ENCODE data around the gene SIX3.
A peak's percentile ranks its signal among the peaks of the same experiment; 100 is the strongest.

Gene SIX3

DNA sequence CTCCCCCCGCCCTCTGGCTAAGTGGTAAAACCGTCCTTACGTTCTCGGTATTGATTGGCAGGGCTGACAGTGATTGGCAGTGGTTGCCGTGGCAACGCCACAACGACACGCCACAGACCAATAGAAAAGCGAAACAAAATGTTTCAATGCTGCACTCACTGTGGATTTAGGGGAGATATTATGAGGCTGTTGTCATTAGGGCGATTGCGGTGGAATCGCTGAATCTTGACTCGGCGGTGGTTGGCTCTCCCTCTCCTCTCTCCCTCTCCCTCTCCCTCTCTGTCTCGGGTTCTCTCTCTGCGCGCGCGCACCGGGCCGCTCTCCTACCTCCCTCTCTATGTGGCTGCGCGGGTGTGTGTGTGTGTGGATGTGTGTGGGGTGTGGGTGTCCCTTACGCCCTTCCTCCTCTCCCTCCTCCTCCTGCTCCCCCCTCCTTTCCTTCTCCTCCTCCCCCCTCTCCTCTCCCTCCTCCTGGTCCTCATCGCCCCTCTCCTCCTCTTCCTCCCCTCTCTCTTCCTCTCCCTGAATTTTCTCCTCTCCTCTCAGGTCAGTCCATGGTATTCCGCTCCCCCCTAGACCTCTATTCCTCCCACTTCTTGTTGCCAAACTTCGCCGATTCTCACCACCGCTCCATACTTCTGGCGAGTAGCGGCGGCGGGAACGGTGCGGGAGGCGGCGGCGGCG lies at the start of gene SIX3:
TSS of gene SIX3 (plus strand) at position 152 of the 684 bp plus-strand sequence. CDS start at position 555, 403 bp downstream.
- DNase-seq = peak in 1 of 2 experiments; percentile 17

DNA sequence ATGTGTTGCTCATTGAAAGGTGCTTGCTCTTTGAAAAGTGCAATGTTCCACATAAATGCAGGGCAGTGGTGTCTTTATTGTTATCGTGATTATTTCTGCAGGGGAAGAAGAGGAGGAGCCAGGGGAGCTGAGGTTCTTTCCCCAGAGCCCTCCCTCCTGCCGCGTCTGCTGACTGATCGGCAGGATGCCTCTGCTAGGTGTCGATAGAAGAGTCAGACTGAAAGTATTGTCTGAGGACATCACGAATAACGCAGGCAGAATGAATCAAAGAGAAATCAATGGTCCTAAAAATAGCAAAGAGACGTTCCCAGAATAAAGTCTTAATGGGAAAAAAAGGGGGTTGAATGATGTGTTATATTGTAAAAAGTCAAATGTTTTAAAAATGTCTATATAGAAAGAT lies 47.4 kb upstream of the SIX3 start:
- no peak for DNase-seq

DNA sequence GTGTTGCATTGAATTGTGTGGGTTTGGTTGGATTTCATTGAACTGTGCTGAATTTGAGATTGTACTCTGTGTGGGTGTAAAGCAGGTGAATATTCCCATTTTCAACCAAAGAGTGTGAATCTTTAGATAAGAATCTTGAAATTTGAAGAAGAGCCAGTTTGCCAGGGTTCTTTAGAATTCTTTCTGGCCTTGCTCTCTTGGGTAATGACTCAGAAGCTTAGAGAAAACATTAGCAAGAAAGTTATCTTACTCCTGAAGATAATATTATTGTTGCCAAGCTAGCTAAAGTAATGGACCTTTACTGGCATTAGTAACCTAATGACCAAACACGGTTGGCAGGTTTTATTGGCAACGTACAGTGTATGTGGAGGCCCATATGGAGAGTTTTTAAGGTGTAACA lies 46.4 kb upstream of the SIX3 start:
- DNase-seq = no peak

DNA sequence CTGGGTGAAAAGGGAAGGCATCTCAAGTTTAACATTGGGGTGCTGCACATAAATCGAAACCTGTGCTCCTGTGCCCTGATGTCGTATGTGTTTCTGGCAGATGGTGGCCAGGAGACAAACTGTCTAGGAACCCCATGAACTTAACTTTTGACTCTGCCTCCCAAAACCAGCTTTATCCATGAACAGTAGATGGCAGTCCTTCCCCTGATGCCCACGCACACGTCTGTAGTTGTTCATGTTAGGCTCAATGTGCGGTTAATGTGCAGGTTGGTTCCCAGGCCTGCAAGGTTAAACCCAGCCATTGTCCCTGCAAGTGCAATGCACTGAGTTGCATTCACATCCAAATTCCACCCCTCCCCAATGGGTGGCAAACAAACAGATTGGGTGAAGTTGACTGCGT lies 44.1 kb upstream of the SIX3 start:
- DNase-seq = peak in 1 of 2 experiments; percentile 36

DNA sequence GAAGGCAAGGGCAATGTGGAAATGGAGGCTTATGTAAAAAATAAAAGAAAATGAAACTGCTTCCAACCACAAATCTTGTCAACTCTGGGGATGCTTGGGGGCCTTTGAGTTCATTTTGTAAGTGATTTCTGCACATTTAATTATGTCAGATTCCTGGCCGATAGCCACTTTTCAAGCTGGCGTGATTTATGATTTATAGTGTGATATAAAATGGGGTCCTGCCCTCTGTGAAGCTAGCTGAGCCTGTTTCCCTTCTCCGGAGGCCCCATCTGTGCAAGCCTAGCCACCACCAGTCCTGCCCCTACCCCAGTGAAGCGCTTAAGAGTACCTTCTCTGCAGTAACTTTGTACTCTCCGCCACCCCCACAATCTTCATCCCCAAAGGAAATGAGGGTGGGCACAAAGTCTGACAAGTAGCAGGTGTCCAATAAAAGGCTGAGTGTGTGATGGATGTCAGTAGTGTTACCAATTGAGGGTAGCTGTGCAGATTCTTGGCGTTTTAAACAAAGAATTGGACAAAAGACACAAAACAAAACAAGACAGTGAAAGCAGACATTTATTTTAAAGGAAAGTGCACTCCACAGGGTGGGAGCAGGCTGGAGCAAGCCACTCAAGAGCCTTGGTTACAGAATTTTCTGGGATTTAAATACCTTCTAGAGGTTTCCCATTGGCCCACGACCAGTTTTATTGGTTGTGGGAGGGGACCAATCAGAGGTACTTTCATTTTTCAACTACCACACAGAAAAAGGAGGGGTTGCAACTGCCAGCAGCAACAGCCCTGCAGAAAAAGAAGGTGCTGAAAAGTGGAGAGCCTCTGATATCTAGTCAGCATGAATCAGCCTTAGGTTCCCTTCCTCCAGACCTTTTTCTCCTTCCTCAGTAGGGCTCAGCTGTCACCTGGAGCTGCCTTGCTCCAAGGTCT lies 39.0 kb upstream of the SIX3 start:
- DNase-seq = peak; percentile 16 to 47

DNA sequence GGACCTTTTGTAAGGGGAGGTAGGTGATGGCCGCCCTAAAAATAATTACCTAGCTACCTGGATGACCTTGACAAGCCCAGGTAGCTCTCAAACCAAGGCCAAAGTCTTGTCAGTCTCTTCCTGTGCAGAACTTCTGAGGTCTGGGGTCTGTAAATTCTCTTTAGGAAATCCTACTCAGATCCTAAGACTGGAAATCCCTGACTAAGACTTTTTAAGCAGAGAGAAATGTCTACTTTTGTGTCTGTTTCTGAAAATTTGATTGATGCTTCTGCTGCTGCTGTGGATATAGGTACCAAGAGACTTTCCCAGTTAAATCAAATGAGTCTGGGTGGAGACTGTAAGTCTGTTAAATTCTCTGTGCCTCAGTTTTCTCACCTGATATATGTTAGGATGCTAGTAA lies 36.9 kb upstream of the SIX3 start:
- DNase-seq = no peak

DNA sequence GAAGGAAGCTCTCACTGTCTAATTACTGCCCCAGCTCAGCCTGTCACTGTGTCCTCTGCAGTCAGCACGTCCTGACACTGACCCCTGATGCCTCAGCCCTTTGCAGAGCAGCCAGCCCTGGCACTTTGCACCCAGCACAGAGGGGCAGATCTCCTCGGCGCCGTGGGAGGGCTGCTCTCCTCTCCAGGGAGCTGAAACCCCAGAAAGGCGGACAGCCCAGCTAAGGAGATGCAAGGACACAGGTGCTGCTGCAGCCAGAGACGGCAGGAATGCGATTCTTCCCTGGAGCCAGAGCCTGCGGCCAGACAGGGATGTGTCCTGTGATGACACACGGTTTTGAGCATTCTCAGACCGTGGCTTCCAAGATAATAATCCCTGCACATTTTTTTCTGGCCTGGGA lies 34.5 kb upstream of the SIX3 start:
- no peak for DNase-seq

DNA sequence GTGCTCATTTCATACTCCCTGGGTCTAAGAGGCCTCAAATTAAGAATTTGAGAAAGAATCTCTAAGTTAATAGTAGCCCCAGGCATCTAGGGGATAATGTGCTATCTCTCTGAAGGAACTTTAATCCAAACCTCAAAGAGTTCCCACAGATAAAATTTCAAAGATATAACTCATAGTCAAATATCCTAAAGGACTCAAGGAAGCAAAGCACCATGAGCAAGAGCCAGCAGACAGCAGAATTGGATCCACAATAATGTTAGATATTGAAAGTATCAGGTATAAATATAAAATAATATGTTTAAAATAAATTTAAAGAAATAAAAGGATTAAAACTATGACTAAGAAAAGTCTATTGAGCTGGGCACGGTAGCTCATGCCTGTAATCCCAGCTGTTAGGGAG lies 31.7 kb upstream of the SIX3 start:
- DNase-seq = no peak

DNA sequence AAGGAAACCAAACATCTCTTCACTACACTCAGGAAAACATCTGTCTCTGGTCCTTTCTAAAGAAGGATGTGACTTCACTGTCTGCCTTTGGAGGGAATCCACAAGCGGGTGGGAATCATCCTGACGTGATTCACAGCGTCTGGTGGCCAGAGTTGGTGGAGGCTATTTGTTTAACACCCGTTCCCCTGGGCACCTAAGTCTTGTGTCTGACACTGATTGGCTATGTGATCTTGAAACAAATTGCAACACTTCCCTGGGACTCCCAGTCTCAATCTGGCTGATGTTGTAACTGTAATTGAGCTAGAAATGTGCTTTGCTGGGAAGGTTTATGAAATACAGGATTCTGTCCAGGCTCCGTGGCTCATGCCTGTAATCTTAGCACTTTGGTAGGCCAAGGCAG lies 28.8 kb upstream of the SIX3 start:
- DNase-seq = no peak

DNA sequence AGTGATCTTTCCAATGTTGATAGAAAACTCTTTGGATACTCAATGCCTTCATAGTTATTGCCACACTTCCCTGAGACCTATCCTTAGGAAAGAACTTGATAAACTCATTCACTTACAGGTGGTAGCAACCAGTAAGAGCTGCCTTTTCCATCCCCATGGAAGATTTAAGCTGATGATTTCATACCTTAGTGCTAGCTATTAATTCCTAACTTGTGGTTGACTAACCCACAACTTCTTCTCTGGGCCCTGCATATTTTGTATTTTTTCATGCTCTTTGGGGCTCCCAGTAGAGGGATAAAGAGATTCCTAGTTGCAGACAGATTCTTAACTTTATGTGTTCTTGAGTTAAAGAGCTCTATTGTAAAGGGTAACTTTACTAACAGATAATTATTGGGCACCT lies 25.2 kb upstream of the SIX3 start:
- no peak for DNase-seq

DNA sequence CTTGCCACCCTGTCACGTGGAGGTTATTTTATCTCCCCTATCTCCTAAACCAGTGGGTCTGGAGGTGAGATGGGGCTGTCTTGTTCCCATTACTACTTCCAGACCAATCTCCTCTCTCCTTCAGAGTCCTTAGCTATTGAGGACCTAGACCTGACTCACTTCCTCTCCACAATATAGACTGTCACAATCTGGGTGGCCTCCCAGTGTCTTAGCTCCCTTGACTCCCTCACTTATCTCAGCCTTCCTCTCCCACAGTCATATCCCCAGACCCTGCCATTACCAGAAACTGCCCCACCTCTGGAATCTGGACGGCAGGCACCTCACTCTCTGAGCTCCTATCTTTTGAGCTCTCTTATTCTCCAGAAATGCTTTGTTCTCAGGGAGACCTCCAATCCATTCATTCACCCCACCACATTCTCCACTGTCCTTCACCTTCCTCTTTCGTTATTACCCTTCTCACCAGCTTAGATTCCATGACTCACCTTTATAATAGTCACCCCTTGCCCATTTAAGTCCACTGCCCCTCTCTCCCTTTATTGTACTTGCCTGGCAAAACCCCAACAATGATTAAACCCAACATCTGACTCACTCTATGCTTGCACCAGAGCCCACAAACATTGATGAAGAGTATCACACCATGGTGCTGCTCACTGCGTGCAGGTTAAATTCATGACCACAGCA lies 23.3 kb upstream of the SIX3 start:
- no peak for DNase-seq

DNA sequence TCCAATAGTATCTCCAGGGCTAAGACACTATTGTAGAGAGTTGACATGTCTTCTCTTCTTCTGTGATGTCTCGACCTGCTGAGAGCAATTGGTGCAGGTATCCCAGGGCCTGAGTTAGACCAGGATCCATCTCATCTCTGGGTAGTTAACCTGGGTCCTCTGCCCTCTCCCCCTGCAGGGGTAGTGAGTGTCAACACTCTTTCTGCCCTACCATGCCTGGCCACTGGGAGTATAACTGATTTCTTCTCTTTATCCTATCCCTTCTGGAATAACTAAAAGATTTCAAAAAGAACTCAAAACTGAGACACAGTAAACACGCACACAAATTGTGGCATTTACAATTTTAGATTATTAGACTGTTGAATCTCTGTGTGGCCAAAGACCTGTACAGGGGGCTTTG lies 20.8 kb upstream of the SIX3 start:
- DNase-seq = no peak

DNA sequence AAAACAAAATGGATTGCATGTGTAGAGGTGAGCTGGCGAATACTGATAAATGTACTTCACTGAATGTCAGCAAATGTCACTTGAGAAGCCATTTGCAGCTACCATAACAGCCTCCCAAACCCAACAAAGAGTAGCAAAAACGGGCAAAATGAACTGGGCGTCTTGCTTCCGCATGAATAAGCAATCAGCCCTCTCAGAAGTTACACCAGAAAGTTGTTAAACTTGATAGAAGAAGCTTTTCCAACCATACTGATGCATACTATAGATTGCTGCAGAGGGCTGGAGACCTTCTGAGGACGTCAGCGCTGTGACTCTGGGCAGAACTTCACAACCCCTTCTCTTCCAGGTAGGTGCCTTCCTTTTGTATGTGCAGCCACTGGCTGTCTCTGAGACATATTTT lies 18.7 kb upstream of the SIX3 start:
- DNase-seq = no peak

DNA sequence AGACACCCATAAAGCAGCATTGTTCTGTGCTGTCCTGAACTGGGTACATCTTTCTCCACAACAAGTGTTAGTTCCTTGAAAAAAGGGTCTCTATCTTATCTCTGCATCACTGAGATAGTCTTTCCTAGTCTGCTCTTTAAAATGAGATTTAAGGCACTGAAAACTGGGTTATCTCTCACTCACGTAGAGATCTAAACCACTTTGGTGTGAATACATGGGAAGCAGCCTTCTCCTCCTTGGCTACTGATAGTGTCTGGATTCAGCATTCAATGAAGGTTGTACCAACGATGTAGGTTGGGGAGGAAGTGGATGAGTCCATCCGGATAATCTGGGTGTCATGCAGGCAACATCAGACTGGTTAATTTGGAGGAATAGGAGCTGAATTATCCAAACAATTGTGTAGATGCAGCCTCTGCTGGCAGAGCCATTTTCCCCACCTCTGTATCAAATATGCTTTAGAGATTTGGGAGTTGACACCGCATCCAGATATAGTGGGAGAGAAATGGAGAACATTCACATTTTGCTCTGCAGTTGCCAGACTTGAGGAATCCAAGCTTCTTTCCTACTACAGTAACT lies 15.9 kb upstream of the SIX3 start:
- DNase-seq = no peak

DNA sequence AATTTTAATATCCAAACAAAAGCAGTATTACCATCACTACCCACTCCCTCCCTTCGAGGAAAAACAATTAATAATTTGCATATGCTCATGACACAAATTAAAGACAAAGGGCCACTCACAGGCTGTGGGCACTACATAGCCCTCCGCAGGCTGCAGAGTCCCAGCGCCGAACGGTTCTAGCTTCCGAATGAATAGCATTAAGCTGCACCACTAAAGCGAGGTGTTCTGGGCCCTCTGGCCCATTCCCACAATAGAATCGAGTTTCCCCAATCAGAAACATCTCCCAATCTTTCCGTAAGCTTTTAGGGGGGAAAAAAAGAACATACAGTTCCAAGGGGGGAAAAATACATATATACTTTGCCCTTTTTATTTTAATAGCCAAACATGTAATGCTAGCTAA lies 14.5 kb upstream of the SIX3 start:
- no peak for DNase-seq

DNA sequence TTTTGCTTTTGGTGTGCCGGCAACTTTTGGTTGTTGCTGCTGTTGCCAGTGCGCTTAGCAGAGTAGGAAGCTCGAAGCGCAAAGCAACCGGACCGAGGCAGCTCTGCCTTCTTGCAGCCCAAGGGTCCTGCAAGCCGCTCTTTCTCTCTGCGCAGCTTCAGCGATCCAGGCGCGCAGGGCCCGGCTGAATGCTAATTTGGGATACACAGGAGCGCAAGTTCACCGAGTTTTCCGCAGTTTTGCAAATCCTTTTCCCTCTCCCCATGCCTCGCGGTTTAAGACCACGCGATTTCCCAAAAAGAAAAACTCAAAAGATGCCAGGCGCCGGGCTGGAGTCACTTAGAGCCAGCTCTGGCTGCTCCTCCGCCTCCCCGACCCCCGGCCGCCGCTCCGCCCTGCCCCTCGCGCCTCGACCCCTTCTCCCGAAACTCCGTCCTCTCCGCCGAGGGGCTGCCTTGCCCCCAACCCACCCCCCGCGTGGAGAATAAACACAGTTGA lies 13.5 kb upstream of the SIX3 start:
- no peak for DNase-seq

DNA sequence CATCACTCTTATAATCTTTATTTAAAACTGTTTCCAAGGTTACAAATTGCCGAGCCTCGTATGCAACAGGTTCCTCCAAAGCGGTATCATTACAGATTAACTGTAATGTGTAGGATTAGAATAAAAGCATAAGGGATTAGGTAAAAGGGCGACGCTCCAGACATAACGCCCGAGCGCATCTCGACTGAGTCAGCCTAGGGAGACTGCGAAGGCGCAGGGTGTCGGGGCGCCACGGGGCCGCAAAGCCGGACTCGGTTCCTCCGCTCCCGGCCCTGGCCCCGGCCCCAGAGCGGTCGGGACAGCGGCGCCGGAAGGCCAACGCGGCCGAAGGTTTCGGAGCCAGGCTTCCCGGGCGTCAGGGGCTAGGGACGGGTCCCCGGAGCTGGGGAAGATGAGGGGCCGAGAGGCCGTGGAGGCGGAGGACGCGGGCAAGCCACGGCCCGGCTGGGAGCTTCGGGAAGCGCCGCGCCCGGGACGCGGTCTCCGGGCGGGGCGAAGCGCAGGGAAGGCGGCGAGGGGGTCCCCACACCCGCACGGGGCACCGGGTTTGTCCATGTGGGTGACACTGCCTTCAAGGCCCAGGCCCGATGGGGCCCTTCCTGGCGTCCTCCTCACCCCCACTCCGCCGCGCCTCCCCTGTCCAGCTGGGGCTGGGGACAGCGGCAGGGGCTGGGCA lies 12.9 kb upstream of the SIX3 start:
- DNase-seq = no peak

DNA sequence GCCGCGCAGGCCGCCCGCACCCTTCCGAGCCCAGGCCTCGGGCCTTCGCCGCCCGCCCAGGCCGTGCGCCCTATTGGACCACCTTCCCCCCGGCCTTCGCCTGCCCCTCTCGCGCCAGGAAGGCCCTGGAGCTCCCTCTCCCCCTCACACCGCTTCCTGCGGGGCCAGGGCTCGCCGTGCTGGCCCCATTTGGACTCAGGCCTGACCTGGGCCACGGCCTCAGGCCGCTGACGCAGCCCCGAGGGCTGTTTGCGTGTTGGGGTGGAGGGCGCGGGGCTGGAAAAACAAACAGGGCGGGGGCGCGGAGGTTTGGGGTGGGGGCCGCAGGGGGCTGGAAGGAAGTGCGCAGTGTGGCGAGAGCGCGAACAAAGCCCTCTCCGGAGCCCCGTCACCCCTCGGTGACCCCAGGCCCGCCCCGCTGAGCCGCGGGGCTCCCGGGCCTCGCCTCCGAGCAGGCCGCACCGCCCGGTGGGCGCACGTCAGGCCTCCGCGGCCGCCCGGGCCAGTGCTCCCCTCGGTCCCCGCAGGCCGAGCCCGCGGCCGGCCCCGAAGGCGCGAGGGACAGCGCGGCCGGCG lies 12.3 kb upstream of the SIX3 start:
- DNase-seq = no peak

DNA sequence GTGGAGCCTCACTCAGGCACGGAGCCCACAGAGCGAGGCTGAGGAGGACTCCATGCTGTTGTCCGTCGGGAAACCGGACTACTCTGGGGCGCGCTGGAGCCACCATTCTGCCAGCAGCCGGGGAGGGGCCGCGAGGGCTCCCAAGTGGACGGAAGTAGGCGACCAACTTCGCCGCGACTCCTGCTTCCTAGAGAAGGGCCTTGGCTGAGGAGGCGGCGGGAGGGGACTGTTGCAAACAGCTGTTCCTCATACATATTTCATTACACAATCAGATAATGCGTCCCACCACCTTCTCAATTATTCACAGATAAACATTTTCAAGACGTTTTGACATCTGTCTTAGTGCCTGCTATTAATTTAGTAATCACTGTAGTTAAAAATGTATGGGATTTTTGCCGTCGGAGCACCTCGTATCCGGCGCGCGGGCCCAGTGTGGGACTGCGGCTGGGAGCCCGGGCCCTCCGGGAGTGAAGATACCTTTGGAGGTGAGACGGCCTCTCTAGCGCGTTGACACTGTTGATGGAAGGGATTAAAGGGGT lies 11.7 kb upstream of the SIX3 start:
- no peak for DNase-seq

DNA sequence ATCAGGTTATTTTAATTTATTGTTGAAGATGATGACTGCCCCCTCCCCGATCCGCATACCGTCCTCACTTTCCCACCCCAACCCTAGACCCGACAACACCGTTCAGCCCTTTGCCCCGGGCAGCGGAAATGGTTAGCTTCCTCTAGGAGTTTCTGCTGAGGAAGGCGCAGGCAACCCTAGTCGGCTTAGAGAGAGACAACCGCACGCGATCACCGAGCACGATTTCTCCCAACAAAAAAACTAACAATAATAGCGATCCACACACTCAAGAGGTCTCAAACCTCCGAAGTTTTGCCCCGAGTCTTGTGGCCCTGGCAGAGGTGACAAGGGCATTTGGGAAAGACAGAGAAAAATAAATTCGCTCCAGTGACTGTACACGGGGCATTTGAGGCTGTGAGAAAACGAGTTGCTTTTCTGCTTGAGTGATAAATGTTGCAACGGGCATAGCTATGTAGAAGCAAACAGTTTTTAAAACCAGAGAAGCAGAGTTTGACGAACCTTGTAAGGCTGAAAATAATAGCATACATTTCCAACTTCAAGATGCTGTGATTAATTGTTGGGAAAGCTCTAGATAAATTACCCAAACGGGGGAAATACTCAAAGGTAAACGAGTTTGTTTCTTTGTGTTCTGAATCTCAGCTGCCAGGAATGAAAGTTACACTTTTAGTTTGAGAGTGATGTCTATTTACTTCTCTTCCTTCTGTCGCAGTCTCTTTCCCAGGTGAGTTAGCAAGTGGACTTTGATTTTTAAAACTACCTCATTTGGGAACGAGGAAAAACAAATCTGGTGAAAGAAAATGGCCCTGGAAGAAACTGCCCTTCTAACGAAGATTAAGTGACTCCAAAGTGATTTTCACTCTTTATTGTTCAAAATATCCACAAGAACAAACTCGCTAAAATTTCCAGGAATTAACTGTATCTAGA lies 11.0 kb upstream of the SIX3 start:
- no peak for DNase-seq

Data from NCI-H2081 (cell line).